HCT116 (cell line): ENCODE data around the gene SPATA33. TPM values are rescaled to one million over a fixed set of nuclear protein-coding genes. Genes with fewer than 3 reads are reported as not detected.

ENCODE experiments used
- ATAC-seq: fragments of 200-7000 bp; cut with Tn5 transposase; 2 replicates; pipeline ENCODE4 v1.9.1; 2020; ENCODE audit warnings: mild to moderate bottlenecking, moderate library complexity
- BruUV-seq: library from RNA; stranded (reverse); fragments of 400-500 nt; replicated peaks from 2 replicates; lab custom pipeline; 2021; lab: Mats Ljungman, UMichigan
- CTCF ChIA-PET: fragments of 300-600 bp; sonication (Branson Sonifier 250); formaldehyde crosslinking; loops from one replicate; lab custom pipeline; 2021; ENCODE audit warnings: antibody characterized with exemption; lab: Charles Lee
- POLR2A ChIA-PET: fragments of 300-600, 350-600 bp; sonication (Branson Sonifier 250); formaldehyde crosslinking; loops from one replicate; lab custom pipeline; 2021; ENCODE audit warnings: antibody characterized with exemption; lab: Charles Lee
- RAD21 ChIA-PET, 2 experiments: fragments of 300-600 bp; sonication (Branson Sonifier 250); formaldehyde crosslinking; loops; one replicate each; lab custom pipeline; 2023; ENCODE audit warnings: low total read pairs in 2 of 2; ENCODE audit not compliant: uncharacterized antibody in 2 of 2, unreplicated experiment in 2 of 2, low non-redundant PET in 1 of 2; lab: Charles Lee
- DNase-seq: peaks from one replicate; pipeline ENCODE4 v3.0.0-alpha.2; 2010; ENCODE audit warnings: low read depth, low spot score
- H2AFZ ChIP-seq: fragments of 200-600 bp; shearing (Covaris generic), sonication (generic); 2 replicates; pipeline ENCODE4 v1.6.1; 2017; ENCODE audit warnings: low read depth, mixed run types, mixed read lengths, antibody characterized with exemption, low read length; ENCODE audit not compliant: poor library complexity, severe bottlenecking
- H3K27ac ChIP-seq: 2 replicates; pipeline ENCODE4 v1.5.1; 2012; ENCODE audit warnings: low read depth, low read length
- H3K27me3 ChIP-seq: fragments of 200-600 bp; sonication (generic); 2 replicates; pipeline ENCODE4 v1.6.1; 2016; ENCODE audit warnings: mixed run types, low read length, mixed read lengths; ENCODE audit not compliant: insufficient read depth
- H3K36me3 ChIP-seq, 2 experiments: fragments of 200-500 bp in 1 of 2; fragments of 200-600 bp in 1 of 2; sonication (Bioruptor generic) in 1 of 2; sonication (generic) in 1 of 2; 2 replicates each; pipeline versions ENCODE4 v1.5.1 to v1.6.1; 2014 to 2016; ENCODE audit warnings: low read length in 2 of 2, inconsistent platforms in 1 of 2, mixed read lengths in 1 of 2, mixed run types in 1 of 2; ENCODE audit not compliant: insufficient read depth in 2 of 2, control insufficient read depth in 1 of 2
- H3K4me1 ChIP-seq, 2 experiments: fragments of 200-600 bp in 1 of 2; sonication (generic) in 1 of 2; 2 replicates each; pipeline versions ENCODE4 v1.5.1 to v1.6.1; 2012 to 2017; ENCODE audit warnings: low read length in 2 of 2, inconsistent platforms in 1 of 2, mild to moderate bottlenecking in 1 of 2, mixed read lengths in 1 of 2, mixed run types in 1 of 2, moderate library complexity in 1 of 2; ENCODE audit not compliant: insufficient read depth in 2 of 2, control insufficient read depth in 1 of 2
- H3K4me2 ChIP-seq: fragments of 200-600 bp; sonication (generic); 2 replicates; pipeline ENCODE4 v1.6.1; 2017; ENCODE audit warnings: mixed run types, low read length, mixed read lengths
- H3K4me3 ChIP-seq, 2 experiments: fragments of 200-600 bp in 1 of 2; sonication (generic) in 1 of 2; replicated peaks in 1 of 2; 2 replicates each; pipeline ENCODE4 v1.5.1; 2011 to 2016; ENCODE audit warnings: low read length in 2 of 2, control low read depth in 1 of 2, low read depth in 1 of 2, mild to moderate bottlenecking in 1 of 2, mixed read lengths in 1 of 2, mixed run types in 1 of 2
- H3K79me2 ChIP-seq: fragments of 200-600 bp; sonication (generic); 2 replicates; pipeline ENCODE4 v1.6.1; 2017; ENCODE audit warnings: mild to moderate bottlenecking, mixed run types, low read length, moderate library complexity, mixed read lengths; ENCODE audit not compliant: insufficient read depth
- H3K9ac ChIP-seq: fragments of 200-600 bp; sonication (generic); 2 replicates; pipeline ENCODE4 v1.6.1; 2016; ENCODE audit warnings: low read length, mixed read lengths
- H3K9me2 ChIP-seq: fragments of 200-600 bp; sonication (generic), shearing (Covaris generic); 2 replicates; pipeline ENCODE4 v1.6.1; 2017; ENCODE audit warnings: mixed run types, mild to moderate bottlenecking, moderate library complexity; ENCODE audit not compliant: insufficient read depth
- H3K9me3 ChIP-seq, 2 experiments: fragments of 200-500 bp in 1 of 2; fragments of 200-600 bp in 1 of 2; sonication (Bioruptor generic) in 1 of 2; sonication (generic) in 1 of 2; 2 replicates each; pipeline ENCODE4 v1.6.1; 2014 to 2017; ENCODE audit warnings: low read length in 2 of 2, mixed read lengths in 2 of 2, inconsistent platforms in 1 of 2, low read depth in 1 of 2, mild to moderate bottlenecking in 1 of 2, mixed run types in 1 of 2, moderate library complexity in 1 of 2; ENCODE audit not compliant: control insufficient read depth in 1 of 2, insufficient read depth in 1 of 2
- H4K20me1 ChIP-seq: fragments of 200-600 bp; sonication (generic), shearing (Covaris generic); 2 replicates; pipeline ENCODE4 v1.6.1; 2017; ENCODE audit warnings: mixed run types, mild to moderate bottlenecking, moderate library complexity; ENCODE audit not compliant: insufficient read depth
- CEBPB ChIP-seq: IDR thresholded peaks from 2 replicates; pipeline ENCODE4 v1.6.1; 2012; ENCODE audit warnings: low read depth
- EZH2phosphoT487 ChIP-seq: fragments of 200-600 bp; IDR thresholded peaks from 2 replicates; pipeline ENCODE4 v1.6.1; 2018; ENCODE audit warnings: antibody characterized with exemption, borderline replicate concordance
- JUND ChIP-seq: IDR thresholded peaks from 2 replicates; pipeline ENCODE4 v1.6.1; 2012
- RAD21 ChIP-seq: IDR thresholded peaks from 2 replicates; pipeline ENCODE4 v1.6.1; 2012; ENCODE audit warnings: low read depth, mild to moderate bottlenecking
- SIN3A ChIP-seq: IDR thresholded peaks from 2 replicates; pipeline ENCODE4 v1.6.1; 2012; ENCODE audit warnings: low read depth
- SP1 ChIP-seq: IDR thresholded peaks from 2 replicates; pipeline ENCODE4 v1.6.1; 2012; ENCODE audit warnings: low read depth
- SRF ChIP-seq: IDR thresholded peaks from 2 replicates; pipeline ENCODE4 v1.6.1; 2012; ENCODE audit warnings: low read depth
- YY1 ChIP-seq: IDR thresholded peaks from 2 replicates; pipeline ENCODE4 v1.6.1; 2011; ENCODE audit warnings: low read length, low read depth, moderate library complexity, mild to moderate bottlenecking; ENCODE audit not compliant: insufficient replicate concordance; ENCODE audit errors: extremely low read depth
- ZNF274 ChIP-seq: fragments of 200-500 bp; sonication (Bioruptor generic); IDR thresholded peaks from 2 replicates; pipeline ENCODE4 v1.6.1; 2014; ENCODE audit warnings: mild to moderate bottlenecking, low read depth, low read length, inconsistent platforms
- intact Hi-C: fragments of 100-400 bp; cut with micrococcal nuclease; formaldehyde crosslinking; loops from 2 replicates; pipeline ENCODE4 v1.10.0; 2022
- total RNA-seq: library from RNA; stranded (reverse); gene quantifications from one replicate; pipeline ENCODE4 v1.2.1, GENCODE V29; 2021; ENCODE audit not compliant: unreplicated experiment
- TF ChIP-seq, protein P1 (sequence below), 3 experiments: fragments of 200-600 bp in 1 of 3; sonication (generic) in 1 of 3; IDR thresholded peaks in 2 of 3; conservative IDR thresholded peaks in 1 of 3; 2 replicates each; pipeline ENCODE4 v1.5.1; 2012 to 2017; ENCODE audit warnings: low read depth in 2 of 3, low read length in 2 of 3, antibody characterized with exemption in 1 of 3, borderline replicate concordance in 1 of 3, control low read depth in 1 of 3, mild to moderate bottlenecking in 1 of 3, mixed read lengths in 1 of 3, mixed run types in 1 of 3, moderate library complexity in 1 of 3; ENCODE audit not compliant: insufficient read depth in 1 of 3
- TF ChIP-seq, protein P2 (sequence below): IDR thresholded peaks from 2 replicates; pipeline ENCODE4 v1.6.1; 2012
- TF ChIP-seq, protein P3 (sequence below): IDR thresholded peaks from 2 replicates; pipeline ENCODE4 v1.6.1; 2012
- TF ChIP-seq, protein P4 (sequence below): IDR thresholded peaks from 2 replicates; pipeline ENCODE4 v1.6.1; 2012; ENCODE audit warnings: low read depth

Gene SPATA33
- total RNA-seq, 1 experiment from 2014 or later = 24.9 TPM

DNA sequence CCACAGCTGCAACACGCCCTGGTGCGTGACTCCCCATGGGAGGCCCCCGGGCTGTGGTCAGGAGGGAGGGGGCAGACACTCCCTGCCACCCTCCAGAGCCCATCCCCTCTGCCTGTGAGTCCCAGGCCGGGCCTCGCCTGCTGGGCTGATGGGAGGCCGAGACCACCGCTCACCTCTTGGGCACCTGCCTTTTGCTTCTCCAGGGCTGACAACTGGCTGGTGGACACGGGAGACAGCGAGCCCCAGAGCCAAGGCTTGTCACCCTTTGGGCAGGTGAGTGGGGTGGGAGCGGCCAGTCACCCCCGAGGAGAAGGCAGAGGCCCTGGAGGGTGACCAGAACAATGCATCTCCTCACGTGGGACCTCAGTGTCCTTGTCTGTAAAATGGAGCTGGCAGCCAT lies 21.0 kb upstream of the SPATA33 start:
- no TSS peak for BruUV-seq
- H3K27ac ChIP-seq = no peak overlapping the region; the same call in 1 of the 2 replicates
- ChIA-PET POLR2A (no interaction called here), CTCF (no interaction called here), RAD21 (no interaction called here)
- ATAC-seq = no peak
- H4K20me1 ChIP-seq = no peaks in the 10 kb centered on the region
- no peaks in the 10 kb centered on the region for H3K9me2 ChIP-seq
- H3K36me3 ChIP-seq = no peaks in the 10 kb centered on the region
- DNase-seq = no peak
- no peak overlapping the region for H3K9ac ChIP-seq
- H2AFZ ChIP-seq = no peak overlapping the region
- no peak for TF ChIP-seq CEBPB
- TF ChIP-seq SRF = no peak
- TF ChIP-seq SIN3A = no peak
- TF ChIP-seq, protein P1, sequence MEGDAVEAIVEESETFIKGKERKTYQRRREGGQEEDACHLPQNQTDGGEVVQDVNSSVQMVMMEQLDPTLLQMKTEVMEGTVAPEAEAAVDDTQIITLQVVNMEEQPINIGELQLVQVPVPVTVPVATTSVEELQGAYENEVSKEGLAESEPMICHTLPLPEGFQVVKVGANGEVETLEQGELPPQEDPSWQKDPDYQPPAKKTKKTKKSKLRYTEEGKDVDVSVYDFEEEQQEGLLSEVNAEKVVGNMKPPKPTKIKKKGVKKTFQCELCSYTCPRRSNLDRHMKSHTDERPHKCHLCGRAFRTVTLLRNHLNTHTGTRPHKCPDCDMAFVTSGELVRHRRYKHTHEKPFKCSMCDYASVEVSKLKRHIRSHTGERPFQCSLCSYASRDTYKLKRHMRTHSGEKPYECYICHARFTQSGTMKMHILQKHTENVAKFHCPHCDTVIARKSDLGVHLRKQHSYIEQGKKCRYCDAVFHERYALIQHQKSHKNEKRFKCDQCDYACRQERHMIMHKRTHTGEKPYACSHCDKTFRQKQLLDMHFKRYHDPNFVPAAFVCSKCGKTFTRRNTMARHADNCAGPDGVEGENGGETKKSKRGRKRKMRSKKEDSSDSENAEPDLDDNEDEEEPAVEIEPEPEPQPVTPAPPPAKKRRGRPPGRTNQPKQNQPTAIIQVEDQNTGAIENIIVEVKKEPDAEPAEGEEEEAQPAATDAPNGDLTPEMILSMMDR (IDR thresholded peaks at IDR 0.05 in 2 of 3, conservative IDR thresholded peaks at IDR 0.05 in 1 of 3; ENCODE audit: borderline replicate concordance in 1 of 3, insufficient read depth in 1 of 3, low read depth in 2 of 3, low read length in 2 of 3) = no peak
- TF ChIP-seq, protein P2, sequence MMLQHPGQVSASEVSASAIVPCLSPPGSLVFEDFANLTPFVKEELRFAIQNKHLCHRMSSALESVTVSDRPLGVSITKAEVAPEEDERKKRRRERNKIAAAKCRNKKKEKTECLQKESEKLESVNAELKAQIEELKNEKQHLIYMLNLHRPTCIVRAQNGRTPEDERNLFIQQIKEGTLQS = no peak
- TF ChIP-seq, protein P3, sequence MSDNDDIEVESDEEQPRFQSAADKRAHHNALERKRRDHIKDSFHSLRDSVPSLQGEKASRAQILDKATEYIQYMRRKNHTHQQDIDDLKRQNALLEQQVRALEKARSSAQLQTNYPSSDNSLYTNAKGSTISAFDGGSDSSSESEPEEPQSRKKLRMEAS = no peak
- no peak for TF ChIP-seq YY1
- no peak for TF ChIP-seq RAD21
- no peak for TF ChIP-seq SP1
- TF ChIP-seq, protein P4, sequence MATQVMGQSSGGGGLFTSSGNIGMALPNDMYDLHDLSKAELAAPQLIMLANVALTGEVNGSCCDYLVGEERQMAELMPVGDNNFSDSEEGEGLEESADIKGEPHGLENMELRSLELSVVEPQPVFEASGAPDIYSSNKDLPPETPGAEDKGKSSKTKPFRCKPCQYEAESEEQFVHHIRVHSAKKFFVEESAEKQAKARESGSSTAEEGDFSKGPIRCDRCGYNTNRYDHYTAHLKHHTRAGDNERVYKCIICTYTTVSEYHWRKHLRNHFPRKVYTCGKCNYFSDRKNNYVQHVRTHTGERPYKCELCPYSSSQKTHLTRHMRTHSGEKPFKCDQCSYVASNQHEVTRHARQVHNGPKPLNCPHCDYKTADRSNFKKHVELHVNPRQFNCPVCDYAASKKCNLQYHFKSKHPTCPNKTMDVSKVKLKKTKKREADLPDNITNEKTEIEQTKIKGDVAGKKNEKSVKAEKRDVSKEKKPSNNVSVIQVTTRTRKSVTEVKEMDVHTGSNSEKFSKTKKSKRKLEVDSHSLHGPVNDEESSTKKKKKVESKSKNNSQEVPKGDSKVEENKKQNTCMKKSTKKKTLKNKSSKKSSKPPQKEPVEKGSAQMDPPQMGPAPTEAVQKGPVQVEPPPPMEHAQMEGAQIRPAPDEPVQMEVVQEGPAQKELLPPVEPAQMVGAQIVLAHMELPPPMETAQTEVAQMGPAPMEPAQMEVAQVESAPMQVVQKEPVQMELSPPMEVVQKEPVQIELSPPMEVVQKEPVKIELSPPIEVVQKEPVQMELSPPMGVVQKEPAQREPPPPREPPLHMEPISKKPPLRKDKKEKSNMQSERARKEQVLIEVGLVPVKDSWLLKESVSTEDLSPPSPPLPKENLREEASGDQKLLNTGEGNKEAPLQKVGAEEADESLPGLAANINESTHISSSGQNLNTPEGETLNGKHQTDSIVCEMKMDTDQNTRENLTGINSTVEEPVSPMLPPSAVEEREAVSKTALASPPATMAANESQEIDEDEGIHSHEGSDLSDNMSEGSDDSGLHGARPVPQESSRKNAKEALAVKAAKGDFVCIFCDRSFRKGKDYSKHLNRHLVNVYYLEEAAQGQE = no peak
- TF ChIP-seq EZH2phosphoT487 = no peak
- no peak for TF ChIP-seq JUND
- TF ChIP-seq ZNF274 = no peak
- intact Hi-C loops = no loop called here
- H3K4me2 ChIP-seq = no peak overlapping the region
- H3K4me3 ChIP-seq = no peak overlapping the region
- H3K9me3 ChIP-seq = no peaks in the 10 kb centered on the region
- peaks cover 17% of the 10 kb centered on the region for H3K27me3 ChIP-seq
- H3K4me1 ChIP-seq = peaks cover 15 to 28% of the 10 kb centered on the region in 2 experiments
- H3K79me2 ChIP-seq = no peaks in the 10 kb centered on the region
